ENCODE measurements around the gene KDF1.

- TF ChIP-seq CTCF (IDR thresholded peaks at IDR 0.05; ENCODE audit: low read length) = no peak
- no peak for TF ChIP-seq EZH2 (IDR thresholded peaks at IDR 0.05; ENCODE audit: borderline replicate concordance, low read length)
Observed at GRCh38 chr1:27003745-27004470, 43.6 kb upstream of the KDF1 start.
